ENCODE results near the gene NGEF. TPM values are rescaled to one million over a fixed set of nuclear protein-coding genes. Genes with fewer than 3 reads are reported as not detected.

The NGEF gene
- total RNA-seq, 1 donor from 2014 or later: not detected

- intact Hi-C loops (cut with micrococcal nuclease): loop anchor here (5.0 kb wide), 1 partner anchor 188 kb away; the partner anchor contains the start of gene INPP5D
Observed at GRCh38 chr2:232874677-232875223, 138.3 kb downstream of the NGEF start.

- intact Hi-C loops (cut with micrococcal nuclease): no loop called here
Observed at GRCh38 chr2:232873909-232874641, 139.0 kb downstream of the NGEF start.

GRCh38 chr2:232873292-232873908 lies 139.7 kb downstream of the NGEF start:
- intact Hi-C loops (cut with micrococcal nuclease): no loop called here

GRCh38 chr2:232872826-232873225 lies 140.2 kb downstream of the NGEF start:
- intact Hi-C loops (cut with micrococcal nuclease): no loop called here

GRCh38 chr2:232871835-232872736 lies 141.0 kb downstream of the NGEF start:
- intact Hi-C loops (cut with micrococcal nuclease): no loop called here

- intact Hi-C loops (cut with micrococcal nuclease): no loop called here
Observed at GRCh38 chr2:232871418-232871834, 141.6 kb downstream of the NGEF start.

GRCh38 chr2:232870766-232871371 lies 142.2 kb downstream of the NGEF start:
- intact Hi-C loops (cut with micrococcal nuclease): no loop called here

- intact Hi-C loops (cut with micrococcal nuclease): no loop called here
Observed at GRCh38 chr2:232870018-232870765, 142.9 kb downstream of the NGEF start, which contains the start of gene SNORC. TSS of gene SNORC (plus strand) at chr2:232870264. CDS start at chr2:232870342, 78 bp downstream.

- intact Hi-C loops (cut with micrococcal nuclease): no loop called here
Observed at GRCh38 chr2:232869138-232870017, 143.7 kb downstream of the NGEF start.

GRCh38 chr2:232866104-232866503 lies 147.0 kb downstream of the NGEF start:
- intact Hi-C loops (cut with micrococcal nuclease): no loop called here

- intact Hi-C loops (cut with micrococcal nuclease): no loop called here
Observed at GRCh38 chr2:232865165-232865564, 147.9 kb downstream of the NGEF start.

GRCh38 chr2:232863996-232864395 lies 149.1 kb downstream of the NGEF start:
- intact Hi-C loops (cut with micrococcal nuclease): no loop called here

GRCh38 chr2:232861353-232861752 lies 151.7 kb downstream of the NGEF start:
- intact Hi-C loops (cut with micrococcal nuclease): no loop called here

- intact Hi-C loops (cut with micrococcal nuclease): no loop called here
Observed at GRCh38 chr2:232860593-232861241, 152.3 kb downstream of the NGEF start.

- intact Hi-C loops (cut with micrococcal nuclease): no loop called here
Observed at GRCh38 chr2:232859385-232859916, 153.6 kb downstream of the NGEF start.

GRCh38 chr2:232857158-232857563 lies 155.9 kb downstream of the NGEF start:
- intact Hi-C loops (cut with micrococcal nuclease): no loop called here

GRCh38 chr2:232854082-232854481 lies 159.0 kb downstream of the NGEF start:
- intact Hi-C loops (cut with micrococcal nuclease): no loop called here

GRCh38 chr2:232852676-232853075 lies 160.4 kb downstream of the NGEF start:
- intact Hi-C loops (cut with micrococcal nuclease): loop anchor here (1.0 kb wide), 1 partner anchor 399 kb away; the partner anchor contains the start of gene ATG16L1

Data from T-helper 2 cell treated with Interferon-gamma antibody and Interleukin-4, amounts not matched to agents 100 ng/mL and 5 ng/mL, for 36 hours (primary cell).